ENCODE data around the gene HSPA12A.

DNA sequence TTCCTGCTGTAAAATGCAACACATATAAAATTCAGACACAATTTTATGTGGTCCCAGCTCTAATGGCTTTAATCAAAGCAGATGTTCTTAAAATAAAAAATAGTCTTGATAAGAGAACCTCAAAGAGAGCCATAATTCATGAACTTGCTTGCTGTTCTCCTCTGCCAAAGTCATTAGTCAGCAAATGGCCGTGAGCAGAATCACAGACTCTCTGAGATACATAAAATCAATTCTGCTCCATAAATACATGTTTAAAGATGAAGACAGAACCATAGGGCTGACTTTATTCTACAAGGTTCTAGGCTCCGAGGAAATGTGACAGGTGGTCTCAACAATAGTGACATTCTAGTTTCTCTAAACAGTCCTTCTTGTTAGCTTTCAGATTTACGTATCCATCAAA, 29.8 kb downstream of the HSPA12A start:
- TF ChIP-seq CEBPB (IDR thresholded peaks at IDR 0.05) = no peak
- no peak for TF ChIP-seq CREB1 (IDR thresholded peaks at IDR 0.05; ENCODE audit: low read depth)
- no peak for TF ChIP-seq EP300 (IDR thresholded peaks at IDR 0.05; ENCODE audit: borderline replicate concordance)
- no peak for TF ChIP-seq TAF1 (IDR thresholded peaks at IDR 0.05; ENCODE audit: low read depth)
